ENCODE data around the gene RMP24.
"Not testable (repeated sequence)": the region's sequence is repeated elsewhere in the genome, so short reads cannot be mapped to it uniquely, and the experiment has no call there.

The RMP24 gene

GRCh38 chr18:35967866-35968265, 4.6 kb upstream of the RMP24 start:
- DNase-seq (ENCODE audit: low read depth in 1 of 2, low spot score in 1 of 2) = not testable (repeated sequence)

GRCh38 chr18:35968278-35968880, 4.1 kb upstream of the RMP24 start:
- DNase-seq (ENCODE audit: low read depth in 1 of 2, low spot score in 1 of 2) = no peak

GRCh38 chr18:35969676-35970075, 2.8 kb upstream of the RMP24 start:
- no peak for DNase-seq (ENCODE audit: low read depth in 1 of 2, low spot score in 1 of 2)

- DNase-seq (ENCODE audit: low read depth in 1 of 2, low spot score in 1 of 2) = no peak
Measured at GRCh38 chr18:35971661-35972196, 750 bp upstream of the RMP24 start.

- DNase-seq (ENCODE audit: low read depth in 1 of 2, low spot score in 1 of 2) = no peak
Measured at GRCh38 chr18:35973650-35974049, 1.2 kb downstream of the RMP24 start.

GRCh38 chr18:35974181-35974580, 1.7 kb downstream of the RMP24 start:
- DNase-seq (ENCODE audit: low read depth in 1 of 2, low spot score in 1 of 2) = no peak

GRCh38 chr18:35979112-35979511, 6.6 kb downstream of the RMP24 start:
- no peak for DNase-seq (ENCODE audit: low read depth in 1 of 2, low spot score in 1 of 2)

- DNase-seq (ENCODE audit: low read depth in 1 of 2, low spot score in 1 of 2) = no peak
Measured at GRCh38 chr18:35982409-35983114, 10.1 kb downstream of the RMP24 start.

GRCh38 chr18:35983147-35983546, 10.7 kb downstream of the RMP24 start:
- no peak for DNase-seq (ENCODE audit: low read depth in 1 of 2, low spot score in 1 of 2)

GRCh38 chr18:35983818-35984217, 11.3 kb downstream of the RMP24 start:
- no peak for DNase-seq (ENCODE audit: low read depth in 1 of 2, low spot score in 1 of 2)

GRCh38 chr18:35991696-35992095, 19.2 kb downstream of the RMP24 start:
- DNase-seq (ENCODE audit: low read depth in 1 of 2, low spot score in 1 of 2) = no peak

GRCh38 chr18:35993013-35993412, 20.5 kb downstream of the RMP24 start:
- DNase-seq (ENCODE audit: low read depth in 1 of 2, low spot score in 1 of 2) = no peak

GRCh38 chr18:35998967-35999366, 26.5 kb downstream of the RMP24 start:
- no peak for DNase-seq (ENCODE audit: low read depth in 1 of 2, low spot score in 1 of 2)

- DNase-seq (ENCODE audit: low read depth in 1 of 2, low spot score in 1 of 2) = no peak
Measured at GRCh38 chr18:35999925-36000324, 27.4 kb downstream of the RMP24 start.

- no peak for DNase-seq (ENCODE audit: low read depth in 1 of 2, low spot score in 1 of 2)
Measured at GRCh38 chr18:36006997-36007396, 34.5 kb downstream of the RMP24 start.

- no peak for DNase-seq (ENCODE audit: low read depth in 1 of 2, low spot score in 1 of 2)
Measured at GRCh38 chr18:36009214-36009613, 36.7 kb downstream of the RMP24 start.

GRCh38 chr18:36012891-36013290, 40.4 kb downstream of the RMP24 start:
- DNase-seq (ENCODE audit: low read depth in 1 of 2, low spot score in 1 of 2) = no peak

- no peak for DNase-seq (ENCODE audit: low read depth in 1 of 2, low spot score in 1 of 2)
Measured at GRCh38 chr18:36015629-36016028, 43.1 kb downstream of the RMP24 start.

GRCh38 chr18:36017232-36017631, 44.8 kb downstream of the RMP24 start:
- no peak for DNase-seq (ENCODE audit: low read depth in 1 of 2, low spot score in 1 of 2)

- DNase-seq (ENCODE audit: low read depth in 1 of 2, low spot score in 1 of 2) = no peak
Measured at GRCh38 chr18:36020174-36020711, 47.8 kb downstream of the RMP24 start.

- no peak for DNase-seq (ENCODE audit: low read depth in 1 of 2, low spot score in 1 of 2)
Measured at GRCh38 chr18:36023336-36023735, 50.9 kb downstream of the RMP24 start.

GRCh38 chr18:36024241-36024640, 51.8 kb downstream of the RMP24 start:
- DNase-seq (ENCODE audit: low read depth in 1 of 2, low spot score in 1 of 2) = not testable (repeated sequence)
